ENCODE data around the gene ZNF700.
"Not testable (repeated sequence)": the region's sequence is repeated elsewhere in the genome, so short reads cannot be mapped to it uniquely, and the experiment has no call there.

GRCh38 chr19:11911937-11912336 is 13.0 kb upstream of the ZNF700 start:
- TF ChIP-seq CTCF, POLR2A (IDR thresholded peaks at IDR 0.05): not testable (repeated sequence)
